HG03439 (cell line): ENCODE data around the gene MCRIP2.

Source experiments
- ATAC-seq: cut with Tn5 transposase; IDR thresholded peaks from one replicate; pipeline ENCODE4 v1.9.1; 2021; ENCODE audit warnings: mild to moderate bottlenecking, moderate library complexity; ENCODE audit not compliant: unreplicated experiment

MCRIP2 gene

GRCh38 chr16:616733-617586 is 24.7 kb upstream of the MCRIP2 start:
- ATAC-seq, result no peak

GRCh38 chr16:617855-618254 is 23.8 kb upstream of the MCRIP2 start:
- ATAC-seq, result no peak

- ATAC-seq, result no peak
Observed at GRCh38 chr16:619476-620100, 22.0 kb upstream of the MCRIP2 start.

- no peak for ATAC-seq
Observed at GRCh38 chr16:620700-621525, 20.7 kb upstream of the MCRIP2 start.

DNA sequence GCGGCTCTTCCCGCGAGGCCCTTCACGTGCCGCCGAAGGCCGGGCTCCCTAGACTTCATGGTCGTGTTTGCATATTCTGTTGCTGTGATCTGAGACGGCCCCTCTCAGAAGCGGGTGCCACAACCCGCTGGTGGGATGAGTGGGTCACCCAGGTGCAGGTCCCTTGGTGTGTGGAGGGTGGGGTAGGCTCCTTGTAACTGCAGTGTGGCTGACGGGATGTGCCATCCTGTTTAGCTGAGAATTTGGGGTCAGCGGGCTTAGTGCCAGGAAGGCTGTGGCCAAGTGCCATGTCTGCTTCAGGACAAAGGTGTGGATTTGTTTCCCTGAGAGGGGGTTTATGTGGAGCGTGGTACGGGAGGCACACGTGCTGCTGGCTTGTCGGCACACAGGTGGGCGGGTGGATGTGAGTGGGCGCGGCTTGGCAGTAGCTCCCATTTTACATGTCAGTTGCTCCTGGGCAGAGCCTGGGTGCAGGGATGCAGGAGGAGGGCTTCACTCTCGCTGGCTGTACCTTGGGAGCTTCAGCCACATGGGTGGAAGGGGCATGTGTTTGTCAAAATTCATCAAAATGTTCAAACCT is 20.0 kb upstream of the MCRIP2 start:
- ATAC-seq, result no peak

DNA sequence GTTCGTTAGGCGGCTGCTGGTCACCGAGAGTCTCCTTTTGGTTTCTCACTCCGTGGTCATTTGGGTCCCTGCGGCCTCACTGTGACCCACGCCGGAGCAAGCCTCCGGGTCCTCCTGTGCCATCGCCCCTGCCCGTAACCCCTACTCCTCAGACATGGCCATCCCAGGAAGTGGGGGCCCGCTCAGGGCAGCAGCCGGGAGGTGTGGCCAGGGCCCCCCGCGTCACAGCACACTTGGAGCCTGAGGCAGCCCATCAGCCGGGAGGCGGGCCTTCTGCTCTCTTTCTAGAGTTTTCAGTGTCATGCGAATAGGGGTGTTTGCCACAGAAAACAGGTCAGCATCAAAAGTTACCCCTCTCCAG is 18.7 kb upstream of the MCRIP2 start:
- ATAC-seq, result no peak

DNA sequence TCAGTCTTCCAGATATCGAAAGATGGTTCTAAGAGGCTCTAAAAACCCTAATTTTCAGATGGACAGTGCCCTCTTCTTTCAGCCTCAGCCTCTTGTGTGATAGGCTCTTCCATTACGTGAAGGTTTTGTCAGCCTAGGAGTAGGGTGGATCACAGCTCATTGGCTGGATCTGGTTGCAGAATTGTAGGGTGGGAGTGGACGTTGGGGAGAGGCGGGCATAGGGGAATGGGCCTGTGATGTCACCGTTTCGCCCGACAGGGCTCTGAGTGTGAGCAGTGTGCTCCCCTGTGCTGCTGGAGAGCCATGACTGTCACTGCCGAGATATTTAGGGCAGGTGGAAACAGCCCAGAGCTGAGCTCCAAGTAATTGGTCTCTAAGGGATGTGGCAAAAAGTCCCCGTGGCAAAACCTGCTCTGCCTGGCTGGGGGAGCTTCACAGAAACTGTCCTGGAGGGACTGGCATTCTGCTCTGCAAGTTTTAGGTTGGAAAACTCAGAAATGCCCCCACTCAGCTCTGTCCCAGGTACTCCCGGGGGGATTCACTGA is 17.0 kb upstream of the MCRIP2 start:
- no peak for ATAC-seq

DNA sequence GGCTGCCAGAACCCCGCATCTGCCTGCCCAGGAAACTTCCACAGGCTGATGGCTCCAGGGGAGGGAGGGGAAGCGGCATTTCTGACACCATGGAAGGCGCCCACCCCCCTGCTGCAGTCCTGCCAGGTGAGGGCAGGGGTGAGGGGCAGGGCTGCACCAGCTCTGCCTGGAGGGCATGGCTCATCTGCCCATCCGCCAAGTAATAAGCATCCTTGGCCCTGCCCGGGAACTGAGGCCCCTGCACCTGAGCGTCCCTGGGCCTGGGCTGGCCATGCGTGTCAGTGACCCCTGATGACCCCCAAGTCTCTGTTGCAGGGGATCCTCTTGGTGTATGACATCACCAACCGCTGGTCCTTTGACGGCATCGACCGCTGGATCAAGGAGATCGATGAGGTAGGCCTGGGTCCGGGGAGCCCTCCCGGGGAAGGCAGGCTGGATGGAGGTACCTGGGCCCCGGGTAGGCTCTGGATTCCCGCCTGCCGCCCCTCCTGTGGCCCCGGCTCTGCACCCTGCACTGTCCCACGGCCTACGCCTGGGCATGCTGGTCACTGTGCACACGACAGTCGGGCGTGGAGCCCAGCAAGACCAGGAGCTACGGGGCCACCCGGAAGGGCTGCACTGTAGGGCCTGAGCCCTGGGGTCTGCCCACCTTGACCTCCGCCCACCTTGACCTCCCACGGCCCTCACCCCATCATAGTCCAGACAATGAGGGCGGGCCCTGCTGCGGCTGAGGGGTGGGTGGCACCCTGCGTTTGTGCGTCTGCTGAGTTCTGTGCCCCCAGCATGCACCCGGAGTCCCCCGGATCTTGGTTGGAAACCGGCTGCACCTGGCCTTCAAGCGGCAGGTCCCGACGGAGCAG is 16.3 kb upstream of the MCRIP2 start:
- no peak for ATAC-seq

- no peak for ATAC-seq
Observed at GRCh38 chr16:625977-626765, 15.5 kb upstream of the MCRIP2 start.

DNA sequence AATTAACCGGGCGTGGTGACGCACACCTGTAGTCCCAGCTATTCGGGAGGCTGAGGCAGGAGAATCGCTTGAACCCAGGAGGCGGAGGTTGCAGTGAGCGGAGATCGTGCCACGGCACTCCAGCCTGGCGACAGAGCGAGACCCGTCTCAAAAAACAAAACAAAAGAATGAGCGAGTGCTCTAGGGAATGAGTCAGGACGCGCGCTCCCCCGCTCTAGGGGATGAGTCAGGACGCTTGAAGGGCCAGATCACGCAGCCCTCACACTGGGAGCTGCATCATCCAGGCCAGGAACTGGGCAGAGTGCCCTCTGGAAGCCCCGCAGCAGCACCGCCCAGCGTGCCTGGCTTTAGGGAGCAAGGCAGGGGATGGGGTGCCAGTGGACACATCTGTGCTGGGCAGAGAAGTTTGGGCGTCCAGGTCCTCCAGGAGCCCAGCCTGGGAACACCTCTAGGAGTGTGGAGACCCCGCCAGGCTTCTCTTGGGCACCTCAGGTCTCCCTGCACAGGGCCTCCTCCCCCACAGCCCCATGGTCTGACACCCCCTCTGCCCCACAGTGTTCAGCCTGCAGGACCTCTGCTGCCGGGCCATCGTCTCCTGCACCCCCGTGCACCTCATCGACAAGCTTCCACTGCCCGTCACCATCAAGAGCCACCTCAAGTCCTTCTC is 14.7 kb upstream of the MCRIP2 start:
- ATAC-seq, result no peak

GRCh38 chr16:627454-628239 is 14.0 kb upstream of the MCRIP2 start:
- ATAC-seq, result no peak

- ATAC-seq, result no peak
Observed at GRCh38 chr16:628321-629061, 13.1 kb upstream of the MCRIP2 start.

DNA sequence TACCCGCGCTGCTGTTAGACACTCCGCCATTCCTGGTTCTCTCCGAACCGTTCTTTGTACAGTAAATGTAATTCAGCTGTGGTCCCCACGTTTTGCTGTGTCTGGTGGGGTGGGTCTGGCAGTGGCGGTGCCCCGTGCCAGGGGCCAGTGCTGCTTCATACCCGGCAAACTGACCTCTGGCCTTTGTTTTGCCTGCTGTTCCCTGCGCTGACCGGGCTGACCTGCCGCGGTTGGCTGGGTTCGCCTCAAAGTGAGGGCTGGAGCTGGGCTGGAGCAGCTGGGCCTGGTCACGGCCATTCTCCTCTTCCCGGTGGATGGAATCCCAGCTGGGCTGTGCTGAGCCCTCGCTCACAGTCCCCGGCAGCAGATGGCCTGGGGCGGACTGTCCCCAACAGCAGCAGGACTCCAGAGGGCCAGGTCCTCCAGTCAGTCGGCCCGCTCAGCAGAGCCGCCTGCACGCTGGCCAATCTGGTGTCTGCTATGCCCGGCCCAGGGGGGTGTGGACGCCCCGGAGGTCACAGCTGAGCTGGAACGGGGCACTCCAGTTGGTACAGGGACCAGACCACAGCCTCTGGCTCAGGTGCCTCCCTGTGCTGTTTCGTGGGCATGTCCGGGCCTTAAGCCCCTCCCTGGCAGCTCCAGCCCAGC is 12.3 kb upstream of the MCRIP2 start:
- no peak for ATAC-seq

- no peak for ATAC-seq
Observed at GRCh38 chr16:629833-630248, 11.8 kb upstream of the MCRIP2 start.

GRCh38 chr16:630249-630814 is 11.3 kb upstream of the MCRIP2 start:
- no peak for ATAC-seq

DNA sequence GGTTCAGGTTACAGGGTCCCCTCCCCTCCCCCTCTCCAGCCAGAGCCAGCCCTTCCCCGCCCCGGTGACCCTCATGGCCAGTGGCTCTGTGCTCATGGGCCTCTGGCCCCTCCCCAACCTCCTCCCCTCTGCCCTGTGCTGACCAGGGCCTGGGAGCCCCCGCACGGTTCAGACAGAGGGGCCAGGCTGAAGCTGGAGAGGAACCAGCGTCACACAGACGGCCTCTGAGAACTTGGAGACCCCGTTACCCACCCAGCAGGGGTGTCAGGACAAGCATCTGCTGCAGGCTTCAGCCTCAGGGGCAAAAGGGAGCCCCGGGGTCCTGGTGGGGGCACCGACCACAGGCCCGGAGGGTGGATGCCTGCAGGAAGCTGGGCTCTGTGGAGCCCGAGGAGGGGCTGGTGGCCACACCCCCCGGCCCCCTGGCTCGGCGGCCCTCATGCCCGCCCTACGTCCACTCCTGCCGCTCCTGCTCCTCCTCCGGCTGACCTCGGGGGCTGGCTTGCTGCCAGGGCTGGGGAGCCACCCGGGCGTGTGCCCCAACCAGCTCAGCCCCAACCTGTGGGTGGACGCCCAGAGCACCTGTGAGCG is 10.7 kb upstream of the MCRIP2 start, which contains the start of gene WFIKKN1:
WFIKKN1 (plus strand) TSS at position 171 of the 591 bp plus-strand sequence; CDS start at position 440, 269 bp downstream.
- no peak for ATAC-seq
